GM12878 (cell line): ENCODE data around the gene PSMD13. TPM values are rescaled to one million over a fixed set of nuclear protein-coding genes. Genes with fewer than 3 reads are reported as not detected.
A peak's percentile ranks its signal among the peaks of the same experiment; 100 is the strongest.

Experiments
- ATAC-seq: fragments of 200-7000 bp; cut with Tn5 transposase; 3 replicates; pipeline ENCODE4 v1.9.1; 2020; ENCODE audit warnings: mild to moderate bottlenecking, moderate library complexity
- BruUV-seq: library from RNA; stranded (reverse); fragments of 400-500 nt; replicated peaks from 2 replicates; lab custom pipeline; 2021; lab: Mats Ljungman, UMichigan
- CTCF ChIA-PET: fragments of 300-600 bp; sonication (Branson Sonifier 250); formaldehyde crosslinking; extraction: SDS; loops from one replicate; lab custom pipeline; 2021; ENCODE audit warnings: inconsistent platforms; lab: Yijun Ruan, JAX
- POLR2A ChIA-PET: fragments of 350-600 bp; formaldehyde crosslinking; extraction: SDS; loops from one replicate; lab custom pipeline; 2021; ENCODE audit warnings: inconsistent platforms; lab: Charles Lee
- RAD21 ChIA-PET: fragments of 300-600 bp; sonication (Branson Sonifier 250); formaldehyde crosslinking; loops from one replicate; lab custom pipeline; 2023; ENCODE audit warnings: antibody characterized with exemption; ENCODE audit not compliant: unreplicated experiment; lab: Charles Lee
- SMC1A ChIA-PET: fragments of 300-600 bp; sonication (Branson Sonifier 250); formaldehyde crosslinking; loops from one replicate; lab custom pipeline; 2023; ENCODE audit not compliant: unreplicated experiment, uncharacterized antibody; lab: Charles Lee
- DNase-seq: peaks from one replicate; pipeline ENCODE4 v3.0.0-alpha.2; 2011; ENCODE audit warnings: low read depth, low spot score
- FAIRE-seq: peaks from 3 replicates; lab custom pipeline; 2011; peaks lifted over from hg19 to GRCh38; lab: Jason Lieb, UNC
- H2AFZ ChIP-seq: 2 replicates; pipeline ENCODE4 v1.6.0; 2011; ENCODE audit warnings: low read depth, low read length, control low read depth; ENCODE audit not compliant: control insufficient read depth
- H3K27ac ChIP-seq: 2 replicates; pipeline ENCODE4 v1.5.1; 2011; ENCODE audit warnings: control low read depth; ENCODE audit not compliant: control insufficient read depth, insufficient read depth
- H3K27me3 ChIP-seq, 2 experiments: replicated peaks in 1 of 2; 2 replicates each; pipeline versions ENCODE4 v1.6.0 to v1.6.1; 2011; ENCODE audit warnings: low read length in 1 of 2; ENCODE audit not compliant: control insufficient read depth in 2 of 2, insufficient read depth in 2 of 2
- H3K36me3 ChIP-seq, 2 experiments: 2 replicates each; pipeline ENCODE4 v1.5.1; 2011; ENCODE audit warnings: low read length in 1 of 2; ENCODE audit not compliant: control insufficient read depth in 2 of 2, insufficient read depth in 2 of 2
- H3K4me1 ChIP-seq: 2 replicates; pipeline ENCODE4 v1.6.1; 2011; ENCODE audit warnings: mild to moderate bottlenecking, low read length, moderate library complexity, mixed read lengths; ENCODE audit not compliant: control insufficient read depth, insufficient read depth
- H3K4me2 ChIP-seq: 2 replicates; pipeline ENCODE4 v1.6.0; 2011; ENCODE audit warnings: control low read depth; ENCODE audit not compliant: control insufficient read depth, insufficient read depth
- H3K4me3 ChIP-seq: fragments of 200-600 bp; sonication (generic); 2 replicates; pipeline ENCODE4 v1.5.1; 2016
- H3K79me2 ChIP-seq: 2 replicates; pipeline ENCODE4 v1.6.0; 2011; ENCODE audit warnings: low read length; ENCODE audit not compliant: control insufficient read depth, insufficient read depth
- H3K9ac ChIP-seq: 2 replicates; pipeline ENCODE4 v1.8.0; 2011; ENCODE audit warnings: low read length, control low read depth, mixed read lengths; ENCODE audit not compliant: control insufficient read depth, insufficient read depth
- H3K9me3 ChIP-seq: replicated peaks from 3 replicates; pipeline ENCODE4 v1.5.1; 2011; ENCODE audit warnings: mild to moderate bottlenecking, low read length; ENCODE audit not compliant: control insufficient read depth, insufficient read depth
- H4K20me1 ChIP-seq: 2 replicates; pipeline ENCODE4 v1.6.0; 2011; ENCODE audit not compliant: control insufficient read depth, insufficient read depth
- CHD1 ChIP-seq: IDR thresholded peaks from 2 replicates; pipeline ENCODE4 v1.6.1; 2012; ENCODE audit warnings: low read depth, low read length, improper control_type of control experiment
- NFIC ChIP-seq: IDR thresholded peaks from 2 replicates; pipeline ENCODE4 v1.6.1; 2012; ENCODE audit warnings: low read depth, mild to moderate bottlenecking, inconsistent platforms, low read length, moderate library complexity
- SMC3 ChIP-seq: IDR thresholded peaks from 2 replicates; pipeline ENCODE4 v1.6.1; 2011; ENCODE audit warnings: low read length, improper control_type of control experiment, borderline replicate concordance
- ZNF217 ChIP-seq: fragments of 450-650 bp; IDR thresholded peaks from 2 replicates; pipeline ENCODE4 v1.6.1; 2017; ENCODE audit warnings: antibody characterized with exemption, mild to moderate bottlenecking
- WGBS: methylation state at CpG from one replicate; pipeline ENCODE4 v1.1.6; 2016; ENCODE audit warnings: low lambda C conversion rate; ENCODE audit not compliant: insufficient replicate concordance, insufficient coverage; ENCODE audit errors: missing lambda C conversion rate; 5-methylcytosine and 5-hydroxymethylcytosine counted together
- in situ Hi-C: fragments of 300-500 bp; cut with MboI; formaldehyde crosslinking; loops from 9 replicates; pipeline ENCODE4 v1.14.3; 2018; ENCODE audit warnings: mixed read lengths
- intact Hi-C: fragments of 100-400 bp; cut with micrococcal nuclease; formaldehyde crosslinking; loops from one replicate; pipeline ENCODE4 v1.14.2; 2022; ENCODE audit not compliant: unreplicated experiment
- polyA plus RNA-seq, 11 experiments: library from polyadenylated mRNA; depleted of rRNA in 4 of 11; unstranded in 6 of 11; stranded (reverse) in 5 of 11; fragments of >200 nt; fragmentation: Nextera tagmentation in 4 of 11; fragmentation: Illumina TruSeq in 1 of 11; extraction: Ambion mirVana in 4 of 11; extraction: Trizol in 1 of 11; gene quantifications; 1 replicate in 1 of 11; 2 replicates in 10 of 11; pipeline versions ENCODE4 v1.2.1 to v1.2.3, GENCODE V29; 2011 to 2016; ENCODE audit warnings: inconsistent platforms in 2 of 11, missing spikeins in 2 of 11, low read depth in 1 of 11
- total RNA-seq, 4 experiments: library from RNA; depleted of rRNA in 3 of 4; stranded (reverse); fragments of >200 nt in 3 of 4; fragmentation: Illumina TruSeq in 1 of 4; extraction: Trizol in 1 of 4; gene quantifications; 2 replicates each; pipeline versions ENCODE4 v1.2.1 to v1.2.3, GENCODE V29; 2013 to 2021
- TF ChIP-seq, protein P1 (sequence below): IDR thresholded peaks from 2 replicates; pipeline ENCODE4 v1.6.1; 2012; ENCODE audit warnings: improper control_type of control experiment, low read depth, low read length; ENCODE audit not compliant: insufficient replicate concordance
- TF ChIP-seq, protein P2 (sequence below): fragments of 450-650 bp; IDR thresholded peaks from 2 replicates; pipeline ENCODE4 v1.6.1; 2017; ENCODE audit warnings: mild to moderate bottlenecking, moderate library complexity

PSMD13 gene
- total and polyA plus RNA-seq, 10 of the 15 experiments (the other 5 are each of a cell fraction or from before 2014, with no cell fraction given), result 141 to 303 (median 177) TPM

DNA sequence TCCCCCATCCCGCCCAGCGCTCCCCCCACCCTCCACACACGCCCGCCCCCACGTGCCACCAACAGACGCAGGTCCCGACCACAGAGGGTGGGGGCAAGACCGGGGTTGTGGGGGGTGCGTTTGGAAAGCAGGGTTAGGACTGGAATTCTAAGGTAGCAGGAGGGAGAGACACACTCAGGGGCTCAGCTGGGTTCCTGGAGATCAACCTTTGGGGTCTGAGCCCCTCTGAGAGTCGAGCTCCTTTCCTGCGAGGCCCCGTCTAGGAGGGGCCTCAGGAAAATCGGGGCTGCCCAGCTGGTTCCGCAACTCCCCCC lies 52.6 kb downstream of the PSMD13 start:
- FAIRE-seq, result no peak
- Histone ChIP-seq H3K4me3 (peak overlapping the region; percentile 58), H3K4me2 (peak overlapping the region; percentile 82), H3K9me3 (no peaks in the 10 kb centered on the region), H3K27me3 (peaks cover 1 to 2% of the 10 kb centered on the region in 2 experiments; a peak in 3 of 4 replicates), H3K79me2 (no peaks in the 10 kb centered on the region), H2AFZ (no peak overlapping the region), H3K9ac (no peak overlapping the region), H3K36me3 (no peaks in the 10 kb centered on the region), H4K20me1 (no peaks in the 10 kb centered on the region), H3K27ac (no peak overlapping the region)
- CTCF ChIA-PET, result interaction anchor here (1.7 to 1.8 kb wide), 3 partner anchors 16 to 39 kb away, joined by 3 to 9 read pairs (median 7); no protein-coding TSS in a partner anchor
- SMC1A ChIA-PET, result interaction anchor here (0.6 kb wide), 1 partner anchor 18 kb away, joined by 3 read pairs; no protein-coding TSS in a partner anchor
- in situ Hi-C loops, result no loop called here
- no TSS peak for BruUV-seq
- TF ChIP-seq, protein P1, sequence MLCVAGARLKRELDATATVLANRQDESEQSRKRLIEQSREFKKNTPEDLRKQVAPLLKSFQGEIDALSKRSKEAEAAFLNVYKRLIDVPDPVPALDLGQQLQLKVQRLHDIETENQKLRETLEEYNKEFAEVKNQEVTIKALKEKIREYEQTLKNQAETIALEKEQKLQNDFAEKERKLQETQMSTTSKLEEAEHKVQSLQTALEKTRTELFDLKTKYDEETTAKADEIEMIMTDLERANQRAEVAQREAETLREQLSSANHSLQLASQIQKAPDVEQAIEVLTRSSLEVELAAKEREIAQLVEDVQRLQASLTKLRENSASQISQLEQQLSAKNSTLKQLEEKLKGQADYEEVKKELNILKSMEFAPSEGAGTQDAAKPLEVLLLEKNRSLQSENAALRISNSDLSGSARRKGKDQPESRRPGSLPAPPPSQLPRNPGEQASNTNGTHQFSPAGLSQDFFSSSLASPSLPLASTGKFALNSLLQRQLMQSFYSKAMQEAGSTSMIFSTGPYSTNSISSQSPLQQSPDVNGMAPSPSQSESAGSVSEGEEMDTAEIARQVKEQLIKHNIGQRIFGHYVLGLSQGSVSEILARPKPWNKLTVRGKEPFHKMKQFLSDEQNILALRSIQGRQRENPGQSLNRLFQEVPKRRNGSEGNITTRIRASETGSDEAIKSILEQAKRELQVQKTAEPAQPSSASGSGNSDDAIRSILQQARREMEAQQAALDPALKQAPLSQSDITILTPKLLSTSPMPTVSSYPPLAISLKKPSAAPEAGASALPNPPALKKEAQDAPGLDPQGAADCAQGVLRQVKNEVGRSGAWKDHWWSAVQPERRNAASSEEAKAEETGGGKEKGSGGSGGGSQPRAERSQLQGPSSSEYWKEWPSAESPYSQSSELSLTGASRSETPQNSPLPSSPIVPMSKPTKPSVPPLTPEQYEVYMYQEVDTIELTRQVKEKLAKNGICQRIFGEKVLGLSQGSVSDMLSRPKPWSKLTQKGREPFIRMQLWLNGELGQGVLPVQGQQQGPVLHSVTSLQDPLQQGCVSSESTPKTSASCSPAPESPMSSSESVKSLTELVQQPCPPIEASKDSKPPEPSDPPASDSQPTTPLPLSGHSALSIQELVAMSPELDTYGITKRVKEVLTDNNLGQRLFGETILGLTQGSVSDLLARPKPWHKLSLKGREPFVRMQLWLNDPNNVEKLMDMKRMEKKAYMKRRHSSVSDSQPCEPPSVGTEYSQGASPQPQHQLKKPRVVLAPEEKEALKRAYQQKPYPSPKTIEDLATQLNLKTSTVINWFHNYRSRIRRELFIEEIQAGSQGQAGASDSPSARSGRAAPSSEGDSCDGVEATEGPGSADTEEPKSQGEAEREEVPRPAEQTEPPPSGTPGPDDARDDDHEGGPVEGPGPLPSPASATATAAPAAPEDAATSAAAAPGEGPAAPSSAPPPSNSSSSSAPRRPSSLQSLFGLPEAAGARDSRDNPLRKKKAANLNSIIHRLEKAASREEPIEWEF, result no peak
- TF ChIP-seq SMC3, result no peak
- TF ChIP-seq CHD1, result no peak
- TF ChIP-seq, protein P2, sequence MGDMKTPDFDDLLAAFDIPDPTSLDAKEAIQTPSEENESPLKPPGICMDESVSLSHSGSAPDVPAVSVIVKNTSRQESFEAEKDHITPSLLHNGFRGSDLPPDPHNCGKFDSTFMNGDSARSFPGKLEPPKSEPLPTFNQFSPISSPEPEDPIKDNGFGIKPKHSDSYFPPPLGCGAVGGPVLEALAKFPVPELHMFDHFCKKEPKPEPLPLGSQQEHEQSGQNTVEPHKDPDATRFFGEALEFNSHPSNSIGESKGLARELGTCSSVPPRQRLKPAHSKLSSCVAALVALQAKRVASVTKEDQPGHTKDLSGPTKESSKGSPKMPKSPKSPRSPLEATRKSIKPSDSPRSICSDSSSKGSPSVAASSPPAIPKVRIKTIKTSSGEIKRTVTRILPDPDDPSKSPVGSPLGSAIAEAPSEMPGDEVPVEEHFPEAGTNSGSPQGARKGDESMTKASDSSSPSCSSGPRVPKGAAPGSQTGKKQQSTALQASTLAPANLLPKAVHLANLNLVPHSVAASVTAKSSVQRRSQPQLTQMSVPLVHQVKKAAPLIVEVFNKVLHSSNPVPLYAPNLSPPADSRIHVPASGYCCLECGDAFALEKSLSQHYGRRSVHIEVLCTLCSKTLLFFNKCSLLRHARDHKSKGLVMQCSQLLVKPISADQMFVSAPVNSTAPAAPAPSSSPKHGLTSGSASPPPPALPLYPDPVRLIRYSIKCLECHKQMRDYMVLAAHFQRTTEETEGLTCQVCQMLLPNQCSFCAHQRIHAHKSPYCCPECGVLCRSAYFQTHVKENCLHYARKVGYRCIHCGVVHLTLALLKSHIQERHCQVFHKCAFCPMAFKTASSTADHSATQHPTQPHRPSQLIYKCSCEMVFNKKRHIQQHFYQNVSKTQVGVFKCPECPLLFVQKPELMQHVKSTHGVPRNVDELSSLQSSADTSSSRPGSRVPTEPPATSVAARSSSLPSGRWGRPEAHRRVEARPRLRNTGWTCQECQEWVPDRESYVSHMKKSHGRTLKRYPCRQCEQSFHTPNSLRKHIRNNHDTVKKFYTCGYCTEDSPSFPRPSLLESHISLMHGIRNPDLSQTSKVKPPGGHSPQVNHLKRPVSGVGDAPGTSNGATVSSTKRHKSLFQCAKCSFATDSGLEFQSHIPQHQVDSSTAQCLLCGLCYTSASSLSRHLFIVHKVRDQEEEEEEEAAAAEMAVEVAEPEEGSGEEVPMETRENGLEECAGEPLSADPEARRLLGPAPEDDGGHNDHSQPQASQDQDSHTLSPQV, result no peak
- no peak for TF ChIP-seq NFIC
- TF ChIP-seq ZNF217, result no peak
- TF ChIP-seq, all 136 proteins: peak for 0
- intact Hi-C loops, result no loop called here
- 62% methylated on average over 5 of the region's 14 CpGs for WGBS
- POLR2A ChIA-PET, result interaction anchor here (0.6 to 3.5 kb wide), 4 partner anchors 22 to 41 kb away, joined by 3 to 10 read pairs (median 4); no protein-coding TSS in a partner anchor
- ATAC-seq, result peak; percentile 17
- DNase-seq, result no peak
- RAD21 ChIA-PET, result interaction anchor here (1.0 to 1.4 kb wide), 4 partner anchors 21 to 82 kb away, joined by 3 to 4 read pairs (median 4); partner anchors contain the start of genes BET1L and RIC8A
- H3K4me1 ChIP-seq, result peaks cover 8% of the 10 kb centered on the region; the same call in 1 of the 2 replicates
